Smooth muscle cell (in vitro differentiated cells): ENCODE data around the gene RBL1. TPM values are rescaled to one million over a fixed set of nuclear protein-coding genes. Genes with fewer than 3 reads are reported as not detected.

ENCODE experiments used
- DNase-seq: peaks from one replicate; lab custom pipeline; 2025; ENCODE audit not compliant: unreplicated experiment; lab: John Stamatoyannopoulos, UW
- H2AFZ ChIP-seq: fragments of 200-600 bp; sonication (generic); 2 replicates; pipeline ENCODE4 v1.6.0; 2016; ENCODE audit warnings: antibody characterized with exemption, low read depth, mild to moderate bottlenecking
- H3F3A ChIP-seq: fragments of 200-600 bp; sonication (generic); 2 replicates; pipeline ENCODE4 v1.6.0; 2017; ENCODE audit warnings: antibody characterized with exemption, low read depth
- H3K27ac ChIP-seq: fragments of 200-600 bp; sonication (generic); 2 replicates; pipeline ENCODE4 v1.5.1; 2016; ENCODE audit warnings: low read depth, mild to moderate bottlenecking
- H3K27me3 ChIP-seq: fragments of 200-600 bp; sonication (generic); 2 replicates; pipeline ENCODE4 v1.6.1; 2016; ENCODE audit warnings: low read depth, mild to moderate bottlenecking
- H3K36me3 ChIP-seq: fragments of 200-600 bp; sonication (generic); 2 replicates; pipeline ENCODE4 v1.5.1; 2016; ENCODE audit warnings: low read depth
- H3K4me1 ChIP-seq: fragments of 200-600 bp; sonication (generic); 2 replicates; pipeline ENCODE4 v1.5.1; 2016; ENCODE audit warnings: low read depth
- H3K4me2 ChIP-seq: fragments of 200-600 bp; sonication (generic); 2 replicates; pipeline ENCODE4 v1.6.0; 2016; ENCODE audit warnings: mild to moderate bottlenecking
- H3K4me3 ChIP-seq: fragments of 200-600 bp; sonication (generic); 2 replicates; pipeline ENCODE4 v1.5.1; 2016; ENCODE audit warnings: mild to moderate bottlenecking
- H3K79me2 ChIP-seq: fragments of 200-600 bp; sonication (generic); 2 replicates; pipeline ENCODE4 v1.6.0; 2016; ENCODE audit warnings: low read depth, mild to moderate bottlenecking
- H3K9ac ChIP-seq: fragments of 200-600 bp; sonication (generic); 2 replicates; pipeline ENCODE4 v1.6.0; 2016; ENCODE audit warnings: low read depth
- H3K9me3 ChIP-seq: fragments of 200-600 bp; sonication (generic); replicated peaks from 2 replicates; pipeline ENCODE4 v1.5.1; 2016; ENCODE audit warnings: low read depth
- H4K20me1 ChIP-seq: fragments of 200-600 bp; sonication (generic); 2 replicates; pipeline ENCODE4 v1.6.0; 2016; ENCODE audit warnings: low read depth
- WGBS: methylation state at CpG from one replicate; pipeline ENCODE4 v1.1.7; 2016; ENCODE audit warnings: low lambda C conversion rate; 5-methylcytosine and 5-hydroxymethylcytosine counted together
- polyA plus RNA-seq: library from polyadenylated mRNA; unstranded; fragments of >200 nt; fragmentation: Nextera tagmentation; extraction: Ambion mirVana; gene quantifications from 2 replicates; pipeline ENCODE4 v1.2.1, GENCODE V29; 2016
- total RNA-seq: library from RNA; depleted of rRNA; stranded (reverse); fragments of >200 nt; gene quantifications from 2 replicates; pipeline ENCODE4 v1.2.3, GENCODE V29; 2014
- TF ChIP-seq, protein P1 (sequence below): fragments of 200-600 bp; sonication (generic); IDR thresholded peaks from 2 replicates; pipeline ENCODE4 v1.5.1; 2017; ENCODE audit warnings: borderline replicate concordance, mild to moderate bottlenecking, antibody characterized with exemption; ENCODE audit not compliant: insufficient read depth, poor library complexity, severe bottlenecking

Gene RBL1
- total and polyA plus RNA-seq, 2 experiments from 2014 or later: 2.3 to 6.4 TPM

GRCh38 chr20:36957875-36958667 is 137.7 kb downstream of the RBL1 start:
- Histone ChIP-seq H3K9ac (no peak overlapping the region), H4K20me1 (no peaks in the 10 kb centered on the region), H3K4me2 (no peak overlapping the region), H3K36me3 (no peaks in the 10 kb centered on the region), H3K4me1 (no peaks in the 10 kb centered on the region), H3K79me2 (no peaks in the 10 kb centered on the region), H3K4me3 (no peak overlapping the region), H3K27ac (no peak overlapping the region), H3K27me3 (no peaks in the 10 kb centered on the region), H2AFZ (no peak overlapping the region), H3K9me3 (no peaks in the 10 kb centered on the region), H3F3A (no peaks in the 10 kb centered on the region)
- TF ChIP-seq, protein P1, sequence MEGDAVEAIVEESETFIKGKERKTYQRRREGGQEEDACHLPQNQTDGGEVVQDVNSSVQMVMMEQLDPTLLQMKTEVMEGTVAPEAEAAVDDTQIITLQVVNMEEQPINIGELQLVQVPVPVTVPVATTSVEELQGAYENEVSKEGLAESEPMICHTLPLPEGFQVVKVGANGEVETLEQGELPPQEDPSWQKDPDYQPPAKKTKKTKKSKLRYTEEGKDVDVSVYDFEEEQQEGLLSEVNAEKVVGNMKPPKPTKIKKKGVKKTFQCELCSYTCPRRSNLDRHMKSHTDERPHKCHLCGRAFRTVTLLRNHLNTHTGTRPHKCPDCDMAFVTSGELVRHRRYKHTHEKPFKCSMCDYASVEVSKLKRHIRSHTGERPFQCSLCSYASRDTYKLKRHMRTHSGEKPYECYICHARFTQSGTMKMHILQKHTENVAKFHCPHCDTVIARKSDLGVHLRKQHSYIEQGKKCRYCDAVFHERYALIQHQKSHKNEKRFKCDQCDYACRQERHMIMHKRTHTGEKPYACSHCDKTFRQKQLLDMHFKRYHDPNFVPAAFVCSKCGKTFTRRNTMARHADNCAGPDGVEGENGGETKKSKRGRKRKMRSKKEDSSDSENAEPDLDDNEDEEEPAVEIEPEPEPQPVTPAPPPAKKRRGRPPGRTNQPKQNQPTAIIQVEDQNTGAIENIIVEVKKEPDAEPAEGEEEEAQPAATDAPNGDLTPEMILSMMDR: no peak
- DNase-seq: no peak
- 92% methylated on average over 10 of the region's 10 CpGs for WGBS

GRCh38 chr20:36956674-36957073 is 139.1 kb downstream of the RBL1 start:
- Histone ChIP-seq H3K9me3 (no peaks in the 10 kb centered on the region), H3K4me3 (no peak overlapping the region), H2AFZ (no peak overlapping the region), H3K36me3 (no peaks in the 10 kb centered on the region), H3F3A (no peaks in the 10 kb centered on the region), H3K9ac (no peak overlapping the region), H3K4me1 (no peaks in the 10 kb centered on the region), H4K20me1 (no peaks in the 10 kb centered on the region), H3K79me2 (no peaks in the 10 kb centered on the region), H3K4me2 (no peak overlapping the region), H3K27me3 (no peaks in the 10 kb centered on the region), H3K27ac (no peak overlapping the region)
- DNase-seq: no peak
- WGBS: 87% methylated on average over 2 of the region's 2 CpGs
- TF ChIP-seq, protein P1: no peak

DNA sequence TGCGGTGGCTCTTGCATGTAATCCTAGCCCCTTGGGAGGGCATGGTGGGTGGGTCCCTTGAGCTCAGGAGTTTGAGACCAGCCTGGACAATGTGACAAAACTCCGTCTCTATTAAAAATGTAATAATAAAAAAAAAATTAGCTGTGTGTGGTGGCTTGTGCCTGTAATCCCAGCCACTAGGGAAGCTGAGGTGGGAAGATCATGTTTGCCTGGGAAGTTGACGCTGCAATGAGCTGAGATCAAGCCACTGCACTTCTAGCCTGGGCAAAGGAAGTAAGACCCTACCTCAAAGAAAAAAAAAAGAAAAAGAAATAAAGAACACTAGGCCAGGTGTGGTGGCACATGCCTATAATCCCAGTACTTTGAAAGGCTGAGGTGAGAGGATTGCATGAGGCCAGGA is 139.8 kb downstream of the RBL1 start:
- H3K79me2 ChIP-seq: no peaks in the 10 kb centered on the region
- no peaks in the 10 kb centered on the region for H3F3A ChIP-seq
- H3K9ac ChIP-seq: no peak overlapping the region
- H3K9me3 ChIP-seq: no peaks in the 10 kb centered on the region
- no peak overlapping the region for H3K4me2 ChIP-seq
- DNase-seq: no peak
- no peaks in the 10 kb centered on the region for H3K36me3 ChIP-seq
- H3K27ac ChIP-seq: no peak overlapping the region
- H4K20me1 ChIP-seq: no peaks in the 10 kb centered on the region
- H3K27me3 ChIP-seq: no peaks in the 10 kb centered on the region
- H2AFZ ChIP-seq: no peak overlapping the region
- H3K4me1 ChIP-seq: no peaks in the 10 kb centered on the region
- TF ChIP-seq, protein P1: no peak
- WGBS: 58% methylated on average over 3 of the region's 3 CpGs
- no peak overlapping the region for H3K4me3 ChIP-seq
